Mammary epithelial cell (primary cell): ENCODE data around the gene INIP.

ENCODE experiments used
- CTCF ChIP-seq, 2 donors: IDR thresholded peaks in 1 of 2; conservative IDR thresholded peaks in 1 of 2; 2 replicates each; pipeline ENCODE4 v1.5.1; 2011 to 2012; ENCODE audit warnings: inconsistent platforms in 2 of 2, low read length in 2 of 2, mild to moderate bottlenecking in 2 of 2, control low read depth in 1 of 2, low read depth in 1 of 2; ENCODE audit not compliant: insufficient read depth in 1 of 2; ENCODE audit errors: extremely low read depth in 1 of 2
- EZH2 ChIP-seq: IDR thresholded peaks from 2 replicates; pipeline ENCODE4 v1.6.1; 2012; ENCODE audit warnings: low read length, inconsistent platforms, borderline replicate concordance

GRCh38 chr9:112731971-112732370, 14.1 kb upstream of the INIP start:
- TF ChIP-seq CTCF (conservative IDR thresholded peaks at IDR 0.05 in 1 of 2, IDR thresholded peaks at IDR 0.05 in 1 of 2; ENCODE audit: extremely low read depth in 1 of 2, insufficient read depth in 1 of 2, low read depth in 1 of 2, low read length in 2 of 2) (no peak), EZH2 (no peak)
